K562 (cell line): ENCODE results near the gene SLC4A11. TPM values are rescaled to one million over a fixed set of nuclear protein-coding genes. Genes with fewer than 3 reads are reported as not detected.

ENCODE experiments used
- ATAC-seq: fragments of 200-7000 bp; cut with Tn5 transposase; 3 replicates; pipeline ENCODE4 v1.9.1; 2020; ENCODE audit warnings: moderate library complexity
- BruUV-seq: library from RNA; stranded (reverse); fragments of 400-500 nt; replicated peaks from 2 replicates; lab custom pipeline; 2021; lab: Mats Ljungman, UMichigan
- CTCF ChIA-PET: fragments of 300-600 bp; formaldehyde crosslinking; extraction: SDS; loops from one replicate; lab custom pipeline; 2021; ENCODE audit warnings: low intra/inter-chr PET ratio; lab: Yijun Ruan, JAX
- POLR2A ChIA-PET: fragments of 300-600, 350-650 bp; sonication (Branson Sonifier 250); formaldehyde crosslinking; extraction: SDS; loops from one replicate; lab custom pipeline; 2021; ENCODE audit warnings: antibody characterized with exemption, inconsistent platforms; lab: Yijun Ruan, JAX
- DNase-seq, 4 experiments: peaks; one replicate each; pipeline versions ENCODE4 v3.0.0 to v3.0.0-alpha.2; 2011 to 2018; ENCODE audit warnings: low spot score in 3 of 4, mixed read lengths in 3 of 4; ENCODE audit errors: extremely low read depth in 1 of 4
- FAIRE-seq: peaks from 2 replicates; lab custom pipeline; 2011; peaks lifted over from hg19 to GRCh38; lab: Jason Lieb, UNC
- H2AFZ ChIP-seq: 2 replicates; pipeline ENCODE4 v1.6.0; 2011; ENCODE audit warnings: low read depth, low read length, control low read depth, inconsistent platforms
- H3K27ac ChIP-seq: fragments of 200-600 bp; 3 replicates; pipeline ENCODE4 v1.8.0; 2011; ENCODE audit warnings: low read depth, mild to moderate bottlenecking, control low read depth, inconsistent platforms, low read length, moderate library complexity, mixed read lengths; ENCODE audit errors: extremely low read depth
- H3K27me3 ChIP-seq, 2 experiments: fragments of 300-600 bp in 1 of 2; 2 replicates in 1 of 2; 3 replicates in 1 of 2; pipeline versions ENCODE4 v1.6.0 to v1.8.0; 2011; ENCODE audit warnings: inconsistent platforms in 2 of 2, low read length in 2 of 2, mild to moderate bottlenecking in 1 of 2, mixed read lengths in 1 of 2, moderate library complexity in 1 of 2; ENCODE audit not compliant: control insufficient read depth in 2 of 2, insufficient read depth in 2 of 2
- H3K36me3 ChIP-seq: fragments of 300-600 bp; 3 replicates; pipeline ENCODE4 v1.8.0; 2011; ENCODE audit warnings: mild to moderate bottlenecking, low read length, inconsistent platforms; ENCODE audit not compliant: control insufficient read depth, insufficient read depth
- H3K4me1 ChIP-seq, 2 experiments: fragments of 200-600 bp in 1 of 2; replicated peaks in 1 of 2; 2 replicates in 1 of 2; 3 replicates in 1 of 2; pipeline versions ENCODE4 v1.5.1 to v1.8.0; 2011; ENCODE audit warnings: inconsistent platforms in 2 of 2, low read length in 2 of 2, mild to moderate bottlenecking in 1 of 2, mixed read lengths in 1 of 2, moderate library complexity in 1 of 2; ENCODE audit not compliant: control insufficient read depth in 2 of 2, insufficient read depth in 2 of 2
- H3K4me2 ChIP-seq: 2 replicates; pipeline ENCODE4 v1.6.1; 2011; ENCODE audit warnings: low read length, control low read depth, inconsistent platforms, mixed read lengths; ENCODE audit not compliant: insufficient read depth
- H3K4me3 ChIP-seq: fragments of 200-600 bp; sonication (generic), shearing (Covaris generic); 2 replicates; pipeline ENCODE4 v1.5.1; 2016; ENCODE audit warnings: control low read depth, inconsistent platforms
- H3K79me2 ChIP-seq: fragments of 200-600 bp; 3 replicates; pipeline ENCODE4 v1.8.0; 2011; ENCODE audit warnings: low read length, inconsistent platforms; ENCODE audit not compliant: control insufficient read depth, insufficient read depth
- H3K9ac ChIP-seq, 2 experiments: 2 replicates each; pipeline versions ENCODE4 v1.6.0 to v1.6.1; 2011; ENCODE audit warnings: low read depth in 2 of 2, low read length in 2 of 2, control low read depth in 1 of 2, inconsistent platforms in 1 of 2, mild to moderate bottlenecking in 1 of 2, mixed read lengths in 1 of 2; ENCODE audit not compliant: insufficient read depth in 1 of 2
- H3K9me1 ChIP-seq: one replicate; pipeline ENCODE4 v1.6.0; 2011; ENCODE audit warnings: inconsistent platforms, mild to moderate bottlenecking, low read length, moderate library complexity; ENCODE audit not compliant: control insufficient read depth, insufficient read depth
- H3K9me3 ChIP-seq: replicated peaks from 2 replicates; pipeline ENCODE4 v1.5.1; 2011; ENCODE audit warnings: low read depth, low read length, inconsistent platforms; ENCODE audit not compliant: control insufficient read depth, insufficient read depth
- H4K20me1 ChIP-seq: replicated peaks from 2 replicates; pipeline ENCODE4 v1.6.1; 2011; ENCODE audit warnings: low read length, inconsistent platforms, mixed read lengths; ENCODE audit not compliant: control insufficient read depth, insufficient read depth
- FOXM1 ChIP-seq, 2 experiments: fragments of 450-650 bp in 1 of 2; sonication (generic) in 1 of 2; formaldehyde crosslinking in 1 of 2; IDR thresholded peaks; 2 replicates each; pipeline versions ENCODE4 v1.6.1 to v1.9.0; 2017 to 2022; ENCODE audit warnings: low read depth in 2 of 2, mild to moderate bottlenecking in 2 of 2, missing genetic modification reagents in 1 of 2, moderate library complexity in 1 of 2
- HDAC1 ChIP-seq, 2 experiments: fragments of 450-650 bp; IDR thresholded peaks; 2 replicates each; pipeline ENCODE4 v1.6.1; 2016 to 2017; ENCODE audit warnings: inconsistent platforms in 1 of 2, mild to moderate bottlenecking in 1 of 2, moderate library complexity in 1 of 2
- NELFE ChIP-seq: IDR thresholded peaks from 2 replicates; pipeline ENCODE4 v1.6.1; 2011; ENCODE audit warnings: mild to moderate bottlenecking; ENCODE audit not compliant: insufficient read depth, insufficient read length
- NFYB ChIP-seq: IDR thresholded peaks from 2 replicates; pipeline ENCODE4 v1.6.1; 2011; ENCODE audit warnings: mild to moderate bottlenecking, moderate library complexity; ENCODE audit not compliant: insufficient read length; ENCODE audit errors: extremely low read depth
- RFX7 ChIP-seq: fragments of 250-450 bp; sonication (Bioruptor Pico); IDR thresholded peaks from 2 replicates; pipeline ENCODE4 v1.5.1; 2021; ENCODE audit warnings: mild to moderate bottlenecking
- STAT5B ChIP-seq: fragments of 250-450 bp; sonication (Bioruptor Pico); IDR thresholded peaks from 2 replicates; pipeline ENCODE4 v1.8.0; 2021; ENCODE audit warnings: mild to moderate bottlenecking, inconsistent platforms
- ZNF583 ChIP-seq: fragments of 250-450 bp; sonication (Bioruptor Pico); IDR thresholded peaks from 2 replicates; pipeline ENCODE4 v1.4.0; 2020
- WGBS: fragments of 100-300 bp; shearing (Covaris generic); methylation state at CpG from one replicate; pipeline ENCODE4 v1.1.6; 2016; ENCODE audit warnings: low coverage, mixed read lengths; ENCODE audit not compliant: insufficient coverage; ENCODE audit errors: missing lambda C conversion rate; 5-methylcytosine and 5-hydroxymethylcytosine counted together
- in situ Hi-C: fragments of 300-500 bp; cut with MboI; formaldehyde crosslinking; loops from 4 replicates; pipeline ENCODE4 v1.15.0; 2018; ENCODE audit warnings: inconsistent platforms, mixed read lengths
- intact Hi-C: fragments of 100-400 bp; cut with micrococcal nuclease; formaldehyde crosslinking; loops from 2 replicates; pipeline ENCODE4 v1.14.2; 2022
- polyA plus RNA-seq, 8 experiments: library from polyadenylated mRNA; depleted of rRNA in 4 of 8; stranded (reverse) in 5 of 8; unstranded in 3 of 8; fragments of >200 nt; fragmentation: Nextera tagmentation in 2 of 8; fragmentation: Illumina TruSeq in 1 of 8; extraction: Ambion mirVana in 2 of 8; extraction: Trizol in 1 of 8; gene quantifications; 2 replicates each; pipeline versions ENCODE4 v1.2.1 to v1.2.3, GENCODE V29; 2011 to 2014; ENCODE audit warnings: inconsistent platforms in 1 of 8, missing spikeins in 1 of 8
- total RNA-seq, 7 experiments: library from RNA; depleted of rRNA in 6 of 7; stranded (reverse); fragments of >200 nt in 6 of 7; fragmentation: Illumina TruSeq in 2 of 7; extraction: Trizol in 2 of 7; gene quantifications; 2 replicates each; pipeline versions ENCODE4 v1.2.1 to v1.2.3, GENCODE V29; 2011 to 2021; ENCODE audit warnings: low replicate concordance in 1 of 7

Gene SLC4A11
- total and polyA plus RNA-seq, 9 of the 15 experiments (the other 6 are each of a cell fraction or from before 2014, with no cell fraction given), result 0.10 to 2.0 (median 0.20) TPM

DNA sequence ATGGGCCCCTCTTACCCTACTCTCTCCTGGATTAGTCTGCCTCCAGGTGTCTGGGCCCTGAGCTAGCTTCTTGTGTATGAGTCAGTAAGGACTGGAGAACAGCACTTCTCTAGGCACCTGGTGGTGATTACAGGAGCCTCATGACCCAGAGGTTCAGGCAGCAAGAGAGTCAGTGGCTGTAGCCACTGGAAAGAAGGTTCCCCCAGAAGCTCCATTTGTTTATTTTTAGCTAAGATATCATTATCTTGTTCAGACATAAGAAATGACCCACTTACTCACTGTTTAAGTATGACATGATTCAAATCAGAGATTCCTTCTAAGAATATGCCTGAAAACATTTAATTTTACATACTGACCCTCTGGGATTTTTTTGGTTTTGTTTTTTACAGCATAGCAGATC lies 23.6 kb upstream of the SLC4A11 start (continued):
- TF ChIP-seq FOXM1 (IDR thresholded peaks at IDR 0.05; ENCODE audit: low read depth) (no peak), FOXM1 (CRISPR knock-in tag; IDR thresholded peaks at IDR 0.05; ENCODE audit: low read depth) (no peak), RFX7 (CRISPR knock-in tag) (no peak), NELFE (no peak), HDAC1 (IDR thresholded peaks at IDR 0.05) (no peak), STAT5B (CRISPR knock-in tag) (no peak)

GRCh38 chr20:3258429-3258828 lies 19.4 kb upstream of the SLC4A11 start:
- Histone ChIP-seq H3K79me2 (no peaks in the 10 kb centered on the region), H3K4me3 (no peak overlapping the region), H3K27ac (no peak overlapping the region), H3K4me1 (no peaks in the 10 kb centered on the region), H3K36me3 (no peaks in the 10 kb centered on the region), H3K27me3 (no peaks in the 10 kb centered on the region), H3K9me1 (no peaks in the 10 kb centered on the region), H3K9me3 (no peaks in the 10 kb centered on the region), H4K20me1 (no peaks in the 10 kb centered on the region), H2AFZ (no peak overlapping the region), H3K4me2 (no peak overlapping the region), H3K9ac (no peak overlapping the region)
- CTCF ChIA-PET, result no interaction called here
- in situ Hi-C loops, result no loop called here
- FAIRE-seq (no peak), DNase-seq (no peak), ATAC-seq (no peak)
- WGBS, result 76% methylated on average over 5 of the region's 5 CpGs
- POLR2A ChIA-PET, result interaction anchor here (0.9 kb wide), 1 partner anchor 437 kb away, joined by 3 read pairs; no protein-coding TSS in a partner anchor
- intact Hi-C loops, result no loop called here
- BruUV-seq, result no TSS peak
- TF ChIP-seq ZNF583 (no peak), NFYB (peak; percentile 5)
